ENCODE results near the gene ZNF638. TPM values are rescaled to one million over a fixed set of nuclear protein-coding genes. Genes with fewer than 3 reads are reported as not detected.

Gene ZNF638
- polyA plus RNA-seq, 1 of the 3 experiments (the other 2 are of a cell fraction) = 28.1 TPM

DNA sequence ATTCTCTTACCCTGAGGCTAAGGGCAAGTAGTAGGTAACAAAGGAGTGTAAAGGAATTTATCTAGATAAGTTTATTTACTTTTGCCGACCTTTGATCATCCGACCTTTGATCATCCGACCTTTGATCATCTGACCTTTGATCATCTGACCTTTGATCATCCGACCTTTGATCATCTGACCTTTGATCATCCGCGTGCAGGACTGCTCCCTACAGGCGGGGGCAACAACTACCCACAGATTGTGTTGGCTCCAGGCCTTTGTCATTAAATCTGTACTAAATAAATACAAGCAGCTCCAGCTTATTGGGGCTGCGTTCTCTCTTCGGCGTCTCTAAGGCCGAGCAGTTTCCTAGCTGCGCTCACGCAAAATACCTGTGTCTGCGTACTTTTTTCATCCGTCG is 56.6 kb downstream of the ZNF638 start (continued):
- TF ChIP-seq CHD2 (IDR thresholded peaks at IDR 0.05; ENCODE audit: low read length, partially characterized antibody) (no peak), RFX5 (IDR thresholded peaks at IDR 0.05; ENCODE audit: low read length) (no peak), GABPA (IDR thresholded peaks at IDR 0.05; ENCODE audit: low read depth) (no peak), FOXM1 (IDR thresholded peaks at IDR 0.05; ENCODE audit: low read depth) (no peak), FOSL2 (IDR thresholded peaks at IDR 0.05; ENCODE audit: borderline replicate concordance, low read depth) (no peak)

- no peak for TF ChIP-seq EZH2phosphoT487 (IDR thresholded peaks at IDR 0.05; ENCODE audit: borderline replicate concordance, low read depth)
- TF ChIP-seq, protein P1, sequence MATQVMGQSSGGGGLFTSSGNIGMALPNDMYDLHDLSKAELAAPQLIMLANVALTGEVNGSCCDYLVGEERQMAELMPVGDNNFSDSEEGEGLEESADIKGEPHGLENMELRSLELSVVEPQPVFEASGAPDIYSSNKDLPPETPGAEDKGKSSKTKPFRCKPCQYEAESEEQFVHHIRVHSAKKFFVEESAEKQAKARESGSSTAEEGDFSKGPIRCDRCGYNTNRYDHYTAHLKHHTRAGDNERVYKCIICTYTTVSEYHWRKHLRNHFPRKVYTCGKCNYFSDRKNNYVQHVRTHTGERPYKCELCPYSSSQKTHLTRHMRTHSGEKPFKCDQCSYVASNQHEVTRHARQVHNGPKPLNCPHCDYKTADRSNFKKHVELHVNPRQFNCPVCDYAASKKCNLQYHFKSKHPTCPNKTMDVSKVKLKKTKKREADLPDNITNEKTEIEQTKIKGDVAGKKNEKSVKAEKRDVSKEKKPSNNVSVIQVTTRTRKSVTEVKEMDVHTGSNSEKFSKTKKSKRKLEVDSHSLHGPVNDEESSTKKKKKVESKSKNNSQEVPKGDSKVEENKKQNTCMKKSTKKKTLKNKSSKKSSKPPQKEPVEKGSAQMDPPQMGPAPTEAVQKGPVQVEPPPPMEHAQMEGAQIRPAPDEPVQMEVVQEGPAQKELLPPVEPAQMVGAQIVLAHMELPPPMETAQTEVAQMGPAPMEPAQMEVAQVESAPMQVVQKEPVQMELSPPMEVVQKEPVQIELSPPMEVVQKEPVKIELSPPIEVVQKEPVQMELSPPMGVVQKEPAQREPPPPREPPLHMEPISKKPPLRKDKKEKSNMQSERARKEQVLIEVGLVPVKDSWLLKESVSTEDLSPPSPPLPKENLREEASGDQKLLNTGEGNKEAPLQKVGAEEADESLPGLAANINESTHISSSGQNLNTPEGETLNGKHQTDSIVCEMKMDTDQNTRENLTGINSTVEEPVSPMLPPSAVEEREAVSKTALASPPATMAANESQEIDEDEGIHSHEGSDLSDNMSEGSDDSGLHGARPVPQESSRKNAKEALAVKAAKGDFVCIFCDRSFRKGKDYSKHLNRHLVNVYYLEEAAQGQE (IDR thresholded peaks at IDR 0.05; ENCODE audit: low read depth, low read length) = no peak
- no peak for TF ChIP-seq CTCF (IDR thresholded peaks at IDR 0.05)
- TF ChIP-seq EP300 (IDR thresholded peaks at IDR 0.05; ENCODE audit: borderline replicate concordance in 1 of 2, low read depth in 1 of 2, low read length in 1 of 2) = no peak
- no peak for TF ChIP-seq TCF12 (IDR thresholded peaks at IDR 0.05)
- TF ChIP-seq ELF1 (IDR thresholded peaks at IDR 0.05) = no peak
- no peak for TF ChIP-seq GATA2 (CRISPR knock-in tag; IDR thresholded peaks at IDR 0.05)
- TF ChIP-seq RFX5 (IDR thresholded peaks at IDR 0.05; ENCODE audit: low read length) = no peak
- no peak for TF ChIP-seq TEAD4 (IDR thresholded peaks at IDR 0.05; ENCODE audit: borderline replicate concordance, insufficient read depth)
- no peak for TF ChIP-seq USF2 (IDR thresholded peaks at IDR 0.05; ENCODE audit: borderline replicate concordance, low read depth, low read length)
- TF ChIP-seq YY1 (IDR thresholded peaks at IDR 0.05; ENCODE audit: low read depth) = no peak
- no peak for TF ChIP-seq FOSL2 (IDR thresholded peaks at IDR 0.05; ENCODE audit: borderline replicate concordance, low read depth)
- no peak for TF ChIP-seq SMC3 (IDR thresholded peaks at IDR 0.05; ENCODE audit: low read depth, low read length)
- TF ChIP-seq RAD21 (IDR thresholded peaks at IDR 0.05; ENCODE audit: low read length) = no peak
- TF ChIP-seq, protein P2, sequence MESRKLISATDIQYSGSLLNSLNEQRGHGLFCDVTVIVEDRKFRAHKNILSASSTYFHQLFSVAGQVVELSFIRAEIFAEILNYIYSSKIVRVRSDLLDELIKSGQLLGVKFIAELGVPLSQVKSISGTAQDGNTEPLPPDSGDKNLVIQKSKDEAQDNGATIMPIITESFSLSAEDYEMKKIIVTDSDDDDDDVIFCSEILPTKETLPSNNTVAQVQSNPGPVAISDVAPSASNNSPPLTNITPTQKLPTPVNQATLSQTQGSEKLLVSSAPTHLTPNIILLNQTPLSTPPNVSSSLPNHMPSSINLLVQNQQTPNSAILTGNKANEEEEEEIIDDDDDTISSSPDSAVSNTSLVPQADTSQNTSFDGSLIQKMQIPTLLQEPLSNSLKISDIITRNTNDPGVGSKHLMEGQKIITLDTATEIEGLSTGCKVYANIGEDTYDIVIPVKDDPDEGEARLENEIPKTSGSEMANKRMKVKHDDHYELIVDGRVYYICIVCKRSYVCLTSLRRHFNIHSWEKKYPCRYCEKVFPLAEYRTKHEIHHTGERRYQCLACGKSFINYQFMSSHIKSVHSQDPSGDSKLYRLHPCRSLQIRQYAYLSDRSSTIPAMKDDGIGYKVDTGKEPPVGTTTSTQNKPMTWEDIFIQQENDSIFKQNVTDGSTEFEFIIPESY (IDR thresholded peaks at IDR 0.05; ENCODE audit: borderline replicate concordance, low read depth) = no peak
- TF ChIP-seq RCOR1 (IDR thresholded peaks at IDR 0.05; ENCODE audit: low read length) = no peak
- TF ChIP-seq, protein P3, sequence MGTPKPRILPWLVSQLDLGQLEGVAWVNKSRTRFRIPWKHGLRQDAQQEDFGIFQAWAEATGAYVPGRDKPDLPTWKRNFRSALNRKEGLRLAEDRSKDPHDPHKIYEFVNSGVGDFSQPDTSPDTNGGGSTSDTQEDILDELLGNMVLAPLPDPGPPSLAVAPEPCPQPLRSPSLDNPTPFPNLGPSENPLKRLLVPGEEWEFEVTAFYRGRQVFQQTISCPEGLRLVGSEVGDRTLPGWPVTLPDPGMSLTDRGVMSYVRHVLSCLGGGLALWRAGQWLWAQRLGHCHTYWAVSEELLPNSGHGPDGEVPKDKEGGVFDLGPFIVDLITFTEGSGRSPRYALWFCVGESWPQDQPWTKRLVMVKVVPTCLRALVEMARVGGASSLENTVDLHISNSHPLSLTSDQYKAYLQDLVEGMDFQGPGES (IDR thresholded peaks at IDR 0.05; ENCODE audit: low read depth, low read length) = no peak
- WGBS (ENCODE audit: low lambda C conversion rate) = 96% methylated on average over 12 of the region's 12 CpGs
- ChIA-PET CTCF (interaction anchor here (0.6 to 1.7 kb wide), 2 partner anchors 11 to 199 kb away, joined by 3 to 4 read pairs; no protein-coding TSS in a partner anchor), POLR2A (no interaction called here)
- Histone ChIP-seq H3K4me2 (no peak overlapping the region), H3K9me2 (no peaks in the 10 kb centered on the region), H3K27me3 (ENCODE audit: insufficient read depth) (no peaks in the 10 kb centered on the region), H3K79me2 (ENCODE audit: insufficient read depth) (no peaks in the 10 kb centered on the region), H4K20me1 (ENCODE audit: insufficient read depth) (no peaks in the 10 kb centered on the region), H2AFZ (ENCODE audit: low read depth) (no peak overlapping the region), H3K4me1 (ENCODE audit: control insufficient read depth in 1 of 2, insufficient read depth in 2 of 2, low read depth in 1 of 2, low read length in 1 of 2) (peaks cover 0 to 4% of the 10 kb centered on the region in 2 experiments; a peak in 1 of 4 replicates), H3K9me3 (no peaks in the 10 kb centered on the region), H3K27ac (ENCODE audit: low read depth in 2 of 2, low read length in 1 of 2) (no peak overlapping the region), H3K4me3 (ENCODE audit: low read depth in 2 of 2, low read length in 1 of 2) (no peak overlapping the region), H3F3A (replicated peaks; ENCODE audit: insufficient read depth) (peaks cover 6% of the 10 kb centered on the region), H3K36me3 (replicated peaks in 1 of 2; ENCODE audit: control insufficient read depth in 1 of 2, insufficient read depth in 2 of 2, low read length in 1 of 2) (peaks cover 47 to 85% of the 10 kb centered on the region in 2 experiments), H3K9ac (no peak overlapping the region)
- no peak for DNase-seq
Measured at GRCh38 chr2:71389384-71390072, 57.9 kb downstream of the ZNF638 start.
